Tibial artery (tissue), 4 donors: ENCODE measurements around the gene ARSJ.
"Not testable (repeated sequence)": the region's sequence is repeated elsewhere in the genome, so short reads cannot be mapped to it uniquely, and the experiment has no call there.

Experiments used
- DNase-seq, 2 donors: peaks; one replicate each; pipeline ENCODE4 v3.0.0-alpha.2; 2019
- H3K27ac ChIP-seq, 2 donors: fragments of 200-600 bp; sonication (generic) in 1 of 2; 1 replicate in 1 of 2; 2 replicates in 1 of 2; pipeline ENCODE4 v1.5.1; 2018 to 2019; ENCODE audit warnings: mild to moderate bottlenecking in 1 of 2
- H3K27me3 ChIP-seq, 2 donors: fragments of 200-600 bp; sonication (generic) in 1 of 2; one replicate each; pipeline versions ENCODE4 v1.5.1 to v1.6.0; 2016 to 2019
- H3K36me3 ChIP-seq, 3 donors: fragments of 200-600 bp; sonication (generic) in 2 of 3; one replicate each; pipeline ENCODE4 v1.5.1; 2016 to 2019; ENCODE audit warnings: mild to moderate bottlenecking in 2 of 3
- H3K4me1 ChIP-seq, 4 donors: fragments of 200-600 bp; sonication (generic) in 2 of 4; 1 replicate in 3 of 4; 2 replicates in 1 of 4; pipeline ENCODE4 v1.5.1; 2016 to 2019
- H3K4me3 ChIP-seq, 2 donors: fragments of 200-600 bp; sonication (generic) in 1 of 2; 1 replicate in 1 of 2; 2 replicates in 1 of 2; pipeline ENCODE4 v1.5.1; 2018 to 2019; ENCODE audit warnings: mild to moderate bottlenecking in 2 of 2
- H3K9me3 ChIP-seq, 3 donors: fragments of 200-600 bp; sonication (generic) in 1 of 3; one replicate each; pipeline ENCODE4 v1.5.1; 2016 to 2019
- CTCF ChIP-seq, 2 experiments: fragments of 200-600 bp in 1 of 2; fragments of 450-650 bp in 1 of 2; IDR thresholded peaks; one replicate each; pipeline ENCODE4 v1.5.1; 2017 to 2019; ENCODE audit warnings: antibody characterized with exemption in 2 of 2, mild to moderate bottlenecking in 1 of 2, moderate library complexity in 1 of 2
- intact Hi-C: fragments of 100-400 bp; cut with DNase I; formaldehyde crosslinking; loops from one replicate; pipeline ENCODE4 v1.15.0; 2023; ENCODE audit warnings: low total_unique reads

Gene ARSJ

GRCh38 chr4:114012749-114013148 is 33.3 kb upstream of the ARSJ start:
- Histone ChIP-seq H3K27me3 (no peaks in the 10 kb centered on the region), H3K4me1 (peaks cover 0 to 6% (median 0%) of the 10 kb centered on the region in 4 donors), H3K9me3 (no peaks in the 10 kb centered on the region), H3K27ac (no peak overlapping the region), H3K4me3 (no peak overlapping the region), H3K36me3 (no peaks in the 10 kb centered on the region)
- no peak for TF ChIP-seq CTCF (IDR thresholded peaks at IDR 0.05)
- DNase-seq: no peak
- intact Hi-C loops: no loop called here

- H3K27me3 ChIP-seq: no peaks in the 10 kb centered on the region
- no peak for DNase-seq
- H3K4me3 ChIP-seq: no peak overlapping the region
- no peak overlapping the region for H3K27ac ChIP-seq
- no peak for TF ChIP-seq CTCF (IDR thresholded peaks at IDR 0.05)
- no peaks in the 10 kb centered on the region for H3K9me3 ChIP-seq
- intact Hi-C loops: no loop called here
- peaks cover 0 to 27% (median 12%) of the 10 kb centered on the region in 4 donors for H3K4me1 ChIP-seq
- no peaks in the 10 kb centered on the region for H3K36me3 ChIP-seq
Observed at GRCh38 chr4:114005569-114006442, 26.4 kb upstream of the ARSJ start.

- DNase-seq, H3K27ac ChIP-seq, H3K36me3 ChIP-seq, intact Hi-C loops, H3K27me3 ChIP-seq, H3K4me3 ChIP-seq, H3K9me3 ChIP-seq: not testable (repeated sequence)
- H3K4me1 ChIP-seq: peaks cover 0 to 35% (median 14%) of the 10 kb centered on the region in 4 donors
Observed at GRCh38 chr4:114004483-114005226, 25.2 kb upstream of the ARSJ start.

- Histone ChIP-seq H3K27me3 (no peaks in the 10 kb centered on the region), H3K27ac (no peak overlapping the region), H3K36me3 (no peaks in the 10 kb centered on the region), H3K4me3 (no peak overlapping the region), H3K9me3 (no peaks in the 10 kb centered on the region), H3K4me1 (peaks cover 0 to 23% (median 6%) of the 10 kb centered on the region in 4 donors)
- intact Hi-C loops: no loop called here
- no peak for TF ChIP-seq CTCF (IDR thresholded peaks at IDR 0.05)
- no peak for DNase-seq
Observed at GRCh38 chr4:113998531-113998930, 19.1 kb upstream of the ARSJ start.

GRCh38 chr4:113998079-113998478 is 18.6 kb upstream of the ARSJ start:
- Histone ChIP-seq H3K27me3 (no peaks in the 10 kb centered on the region), H3K4me1 (peaks cover 0 to 23% (median 6%) of the 10 kb centered on the region in 4 donors), H3K27ac (no peak overlapping the region), H3K4me3 (no peak overlapping the region), H3K36me3 (no peaks in the 10 kb centered on the region), H3K9me3 (no peaks in the 10 kb centered on the region)
- intact Hi-C loops: no loop called here
- DNase-seq: no peak
- no peak for TF ChIP-seq CTCF (IDR thresholded peaks at IDR 0.05)

GRCh38 chr4:113997206-113997605 is 17.8 kb upstream of the ARSJ start:
- Histone ChIP-seq H3K4me3 (no peak overlapping the region), H3K9me3 (no peaks in the 10 kb centered on the region)
- no peak for TF ChIP-seq CTCF (IDR thresholded peaks at IDR 0.05)

More at GRCh38 chr4:113997206-113997605, 17.8 kb upstream of the ARSJ start:
- DNase-seq: no peak
- peaks cover 0 to 14% (median 6%) of the 10 kb centered on the region in 4 donors for H3K4me1 ChIP-seq
- intact Hi-C loops: no loop called here
- no peak overlapping the region for H3K27ac ChIP-seq
- no peaks in the 10 kb centered on the region for H3K27me3 ChIP-seq
- no peaks in the 10 kb centered on the region for H3K36me3 ChIP-seq
